Activated naive CD8-positive, alpha-beta T cell treated with anti-CD3 and anti-CD28 coated beads, Interleukin-2, amount 50 U/mL, for 16 hours (primary cell): ENCODE results near the gene CRABP1.

ENCODE experiments used
- DNase-seq: peaks from one replicate; pipeline ENCODE4 v3.0.0-alpha.2; 2020; ENCODE audit warnings: low read depth, low spot score

CRABP1 gene

DNA sequence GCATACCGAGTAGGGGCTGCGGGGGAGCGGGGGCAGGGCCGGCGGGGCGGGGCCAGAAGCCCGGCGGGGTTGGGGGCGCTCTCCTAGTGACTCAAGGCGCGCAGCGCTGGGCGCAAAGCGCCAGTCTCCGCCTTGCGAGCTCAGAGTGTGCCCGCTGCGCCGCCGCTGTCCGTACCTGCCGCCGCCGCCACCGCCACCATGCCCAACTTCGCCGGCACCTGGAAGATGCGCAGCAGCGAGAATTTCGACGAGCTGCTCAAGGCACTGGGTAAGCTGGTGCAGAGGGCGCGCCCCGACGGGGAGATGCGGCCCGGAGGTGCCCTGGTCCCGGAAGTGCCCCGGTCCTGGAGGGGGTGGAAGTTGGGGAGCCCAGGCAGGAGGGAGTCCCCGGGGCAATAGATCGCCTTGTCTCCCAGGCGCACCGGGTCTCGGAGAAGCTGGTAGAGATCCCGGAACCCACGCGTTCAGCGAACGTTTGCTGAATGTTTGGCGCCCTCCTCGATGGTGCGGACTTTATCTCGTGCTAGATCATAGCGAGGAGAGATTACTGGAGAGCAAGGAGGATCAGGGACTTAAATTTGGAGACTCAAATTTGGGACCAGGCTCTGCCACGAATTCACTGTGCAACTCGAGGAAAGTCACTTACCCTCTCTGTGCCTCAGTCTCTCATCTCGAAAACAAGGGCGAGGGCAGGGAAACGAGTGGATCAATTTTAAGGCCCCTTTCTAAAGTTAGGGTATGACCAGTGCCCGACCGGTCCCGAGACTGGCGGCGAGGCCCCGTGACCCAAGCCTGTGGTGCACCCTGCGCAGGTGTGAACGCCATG lies at the start of gene CRABP1:
Gene CRABP1, plus strand, starts transcription at position 123 of the 826 bp plus-strand sequence. Its CDS starts 76 bp downstream, at position 199.
- DNase-seq: no peak

DNA sequence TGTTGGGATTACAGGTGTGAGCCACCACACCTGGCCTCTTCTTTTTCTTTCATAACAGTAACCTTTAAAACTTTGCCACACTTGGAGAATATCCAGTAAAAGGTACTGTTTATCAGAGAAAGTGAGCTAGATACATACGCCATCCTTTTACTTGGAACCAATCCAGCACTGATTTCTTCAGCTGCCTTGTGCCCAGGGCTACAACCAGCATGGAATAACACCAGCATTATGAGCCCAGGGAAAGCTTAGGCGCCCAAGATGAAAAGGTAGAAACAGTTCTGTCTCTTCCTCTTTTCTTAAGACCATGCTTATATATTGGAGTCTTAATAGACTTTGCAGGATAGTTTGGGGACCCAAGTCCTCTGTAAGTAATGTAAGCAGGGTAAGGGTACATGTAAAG lies 49.1 kb upstream of the CRABP1 start:
- no peak for DNase-seq

DNA sequence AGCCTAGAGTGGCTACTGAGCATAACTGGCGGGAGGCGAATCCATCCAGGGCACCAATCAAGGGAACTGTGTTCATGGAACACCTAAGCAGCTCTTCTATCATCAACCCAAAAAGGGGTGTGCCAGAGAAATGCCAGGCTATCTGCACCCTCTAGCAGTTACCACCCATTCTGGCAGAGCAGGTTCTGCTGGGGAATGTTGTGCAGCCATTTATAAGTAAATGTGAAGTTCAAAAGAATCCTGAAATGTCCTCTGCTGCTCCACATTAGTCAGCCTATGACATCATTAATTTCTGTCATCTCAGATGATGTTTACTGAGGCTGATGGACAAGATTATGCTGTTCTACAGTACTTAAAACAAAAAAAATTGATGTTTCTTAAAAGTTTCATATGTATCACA lies 48.5 kb upstream of the CRABP1 start:
- DNase-seq: no peak

DNA sequence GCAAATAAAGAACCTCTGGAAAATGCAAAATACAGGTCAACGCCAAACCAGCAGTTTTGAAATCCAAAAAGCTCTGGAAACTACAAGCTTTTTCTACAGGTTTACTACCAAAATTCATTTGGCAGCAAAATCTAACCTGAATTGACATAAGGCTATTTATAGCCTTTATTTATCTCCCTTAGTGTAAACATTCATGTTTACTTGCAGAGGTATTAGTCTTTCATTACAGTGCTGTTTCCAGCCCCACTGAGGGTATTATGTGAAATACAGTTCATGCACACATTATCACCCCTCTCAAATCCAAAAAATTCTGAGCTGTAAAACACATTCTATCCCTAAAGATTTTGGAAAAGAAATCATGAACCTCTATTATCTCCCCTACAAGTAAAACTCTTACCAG lies 47.9 kb upstream of the CRABP1 start:
- DNase-seq: no peak

DNA sequence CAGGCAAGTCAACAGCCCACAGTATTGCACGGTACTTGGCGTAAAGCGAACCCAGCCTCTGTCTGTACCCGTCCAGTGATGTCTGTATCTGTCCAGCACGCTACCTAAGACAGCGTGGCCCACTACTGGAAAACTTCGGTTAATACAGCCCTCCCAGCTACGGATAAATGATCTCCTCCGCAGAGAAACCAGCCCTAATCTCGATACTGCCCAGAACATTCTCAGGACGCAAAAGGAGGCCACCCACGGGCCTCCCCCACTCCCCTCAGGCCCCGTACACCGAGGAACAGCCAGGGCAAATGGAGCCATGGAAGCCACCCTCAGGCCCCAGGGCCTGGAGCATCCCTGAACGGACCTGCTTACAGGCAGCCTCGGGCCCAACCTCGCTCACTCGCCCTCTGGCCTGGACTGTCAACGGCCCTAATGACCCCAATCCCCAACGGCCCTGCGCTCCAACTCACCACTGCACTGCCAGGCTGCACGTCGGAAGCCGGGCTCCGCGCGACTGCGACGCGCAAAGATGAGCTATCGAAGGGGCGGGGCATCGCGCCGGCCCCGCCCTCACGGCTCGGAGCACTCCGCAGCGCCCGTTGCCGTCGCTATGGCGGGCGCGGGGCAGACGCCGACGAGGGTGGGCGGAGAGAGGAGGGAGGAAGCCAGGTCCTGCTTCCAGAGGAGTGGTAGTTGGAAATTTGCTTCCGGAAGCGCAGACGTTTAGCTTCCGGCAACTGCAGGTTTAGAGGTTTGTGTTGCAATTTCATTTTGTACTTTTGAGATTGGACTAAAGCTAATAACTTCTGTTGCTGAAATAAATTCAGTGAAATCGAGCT lies 40.8 kb upstream of the CRABP1 start, which contains the start of gene SKIC8:
Gene SKIC8, minus strand, starts transcription at position 509 of the 830 bp plus-strand sequence. CDS start 3,923 bp downstream, outside the sequence.
- peak; percentile 81 for DNase-seq

DNA sequence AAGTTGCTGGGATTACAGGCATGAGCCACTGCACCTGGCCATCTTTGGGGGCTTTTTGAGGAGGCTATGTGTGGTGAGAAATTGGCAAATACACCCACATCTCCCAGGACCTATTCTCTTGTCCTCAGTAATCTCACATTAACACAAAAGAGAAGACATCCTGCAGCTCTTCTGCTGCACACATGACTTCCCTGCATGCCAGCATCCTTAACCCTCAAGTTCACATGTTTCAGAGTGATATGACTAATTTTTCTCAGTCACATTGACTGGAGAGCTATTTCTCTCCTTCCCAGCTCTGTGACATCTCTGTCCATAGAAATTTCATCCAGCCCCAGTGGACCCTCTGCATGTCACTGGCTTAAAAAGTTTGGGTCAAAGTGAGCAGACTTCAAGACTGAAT lies 38.8 kb upstream of the CRABP1 start:
- DNase-seq: no peak

DNA sequence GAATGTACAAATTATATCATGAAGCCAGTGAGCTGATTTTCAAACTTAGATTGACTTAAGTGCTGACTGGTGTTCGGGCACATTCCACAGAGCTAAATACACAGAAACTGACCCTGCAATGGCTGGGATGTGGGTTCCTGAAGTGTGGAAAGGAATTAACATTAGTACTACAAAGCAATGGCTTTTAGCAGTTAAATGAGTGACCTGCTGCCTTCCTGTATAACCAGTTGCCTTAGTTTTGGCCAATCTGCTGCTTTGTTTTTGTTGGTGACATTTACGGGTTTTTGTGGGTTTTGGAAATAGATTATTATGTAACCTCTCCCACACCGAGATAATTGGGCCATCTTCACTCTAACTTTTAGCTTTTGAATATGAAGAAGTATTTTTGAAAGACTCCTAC lies 38.3 kb upstream of the CRABP1 start:
- no peak for DNase-seq

DNA sequence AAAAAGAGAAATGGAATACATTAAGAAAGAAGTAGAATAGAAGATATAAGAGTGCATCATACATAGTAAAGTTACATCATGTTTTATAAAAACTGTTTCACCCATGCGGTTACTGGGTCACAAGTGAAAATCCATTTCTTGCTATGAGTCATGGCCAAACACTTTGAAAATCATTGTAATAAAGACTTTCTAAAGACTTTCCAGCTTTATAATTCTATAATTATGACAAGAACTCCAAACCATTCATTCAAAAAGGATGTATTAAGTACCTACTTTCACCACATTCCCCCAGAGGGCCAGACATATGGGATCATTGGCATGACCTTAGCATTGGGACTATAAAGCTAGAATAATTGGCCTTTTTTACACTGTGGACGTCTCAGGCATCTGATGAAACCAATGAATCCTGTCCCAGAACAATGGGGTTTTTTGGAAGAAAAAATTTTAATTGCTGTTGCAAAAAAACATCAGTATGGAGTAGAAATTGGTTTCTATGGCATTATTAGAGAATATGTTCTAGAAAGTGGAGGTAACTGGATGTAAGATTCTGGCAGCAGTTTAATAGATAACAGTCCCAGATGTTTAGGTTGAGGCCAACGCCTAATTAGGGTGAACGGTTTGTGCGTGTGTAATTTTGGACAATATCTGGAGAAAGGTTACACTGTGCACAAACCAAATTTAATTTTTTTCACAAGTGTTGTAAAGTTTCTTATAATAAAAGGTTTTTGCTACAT lies 37.4 kb upstream of the CRABP1 start:
- no peak for DNase-seq

DNA sequence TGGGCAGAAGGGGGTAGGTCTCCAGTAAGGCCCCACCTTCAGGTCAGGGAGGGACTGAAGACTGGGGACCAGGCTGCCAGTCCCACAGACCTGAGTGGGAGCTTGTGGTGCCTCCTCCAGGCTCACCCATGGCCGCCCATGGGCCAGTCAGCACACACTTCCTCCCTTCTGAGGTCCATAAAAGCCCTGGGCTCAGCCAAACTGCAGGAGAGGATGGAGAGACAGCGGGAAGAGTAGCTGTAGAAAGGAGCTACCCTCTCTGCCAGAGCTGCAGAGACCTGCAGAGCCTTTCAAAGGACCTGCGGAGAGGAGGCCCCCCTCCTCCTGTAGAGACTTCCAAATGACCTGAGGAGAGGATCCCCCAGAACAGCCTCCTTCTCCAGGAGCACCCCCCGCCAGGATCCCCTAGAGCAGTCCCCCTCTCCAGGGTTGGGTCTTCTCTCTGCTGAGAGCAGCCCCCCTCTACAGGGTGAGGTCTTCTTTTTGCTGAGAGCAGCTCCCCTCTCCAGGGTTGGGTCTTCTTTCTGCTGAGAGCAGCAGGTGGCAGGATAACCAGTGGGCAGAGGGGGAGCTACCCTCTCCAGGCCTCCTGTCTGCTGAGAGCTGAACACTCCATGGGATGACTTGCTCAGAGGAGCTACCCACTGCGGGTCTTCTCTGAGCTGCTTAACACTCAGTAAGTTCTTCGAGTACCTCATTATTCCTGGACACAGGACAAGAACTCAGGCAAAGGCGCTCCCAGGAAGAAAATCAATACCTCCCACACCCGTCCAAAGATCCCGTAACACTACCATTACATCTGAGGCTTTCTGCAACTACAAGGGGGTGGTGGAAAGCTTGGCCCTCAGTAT lies 35.7 kb upstream of the CRABP1 start:
- DNase-seq: no peak

DNA sequence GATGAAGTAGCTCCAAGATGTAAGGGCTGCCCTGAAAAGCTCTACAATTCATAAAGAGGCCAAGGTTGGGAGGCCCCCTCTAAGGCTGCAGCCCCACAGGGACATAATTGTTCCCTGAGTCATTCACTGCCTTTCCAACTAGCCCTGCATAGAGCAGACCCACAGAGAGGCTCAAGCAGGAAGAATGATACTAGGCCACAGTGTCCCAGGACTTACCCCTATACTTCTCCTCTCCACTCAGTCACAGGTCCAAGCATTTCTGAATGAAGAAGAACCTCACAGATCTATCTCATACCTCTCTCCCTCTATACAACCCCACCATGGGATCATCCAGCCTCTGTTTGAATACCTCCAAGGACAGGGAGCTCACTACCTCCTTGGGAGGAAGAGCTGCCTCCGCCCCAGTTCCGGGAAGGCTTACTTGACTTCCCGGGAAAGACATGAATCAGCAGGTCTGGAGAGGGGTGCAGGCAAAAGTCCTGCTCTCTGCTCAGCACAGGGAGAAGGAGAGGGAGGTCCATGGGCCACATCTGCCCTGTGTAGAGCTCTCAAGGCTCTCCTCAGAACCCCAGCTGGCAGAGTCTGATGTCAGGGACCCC lies 33.9 kb upstream of the CRABP1 start:
- DNase-seq: no peak

DNA sequence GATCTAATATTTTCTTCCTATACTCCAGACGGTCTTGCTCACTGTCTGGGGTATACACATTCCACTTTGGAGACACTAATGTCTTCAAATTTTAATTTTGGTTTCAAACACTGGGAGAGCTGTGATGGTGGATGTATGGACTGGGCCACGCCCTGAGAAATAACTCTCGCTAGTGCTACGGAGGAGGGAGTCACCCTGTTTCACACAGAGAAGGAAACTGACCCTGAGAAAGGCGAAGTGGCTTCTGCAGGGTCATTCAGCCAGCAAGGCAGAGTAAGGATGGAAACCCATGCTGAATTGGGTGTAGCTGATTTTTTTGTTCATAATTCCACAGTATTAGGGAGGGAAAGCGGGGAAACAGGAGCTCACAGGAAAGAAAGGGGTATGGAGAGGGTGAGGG lies 32.2 kb upstream of the CRABP1 start:
- DNase-seq: no peak

DNA sequence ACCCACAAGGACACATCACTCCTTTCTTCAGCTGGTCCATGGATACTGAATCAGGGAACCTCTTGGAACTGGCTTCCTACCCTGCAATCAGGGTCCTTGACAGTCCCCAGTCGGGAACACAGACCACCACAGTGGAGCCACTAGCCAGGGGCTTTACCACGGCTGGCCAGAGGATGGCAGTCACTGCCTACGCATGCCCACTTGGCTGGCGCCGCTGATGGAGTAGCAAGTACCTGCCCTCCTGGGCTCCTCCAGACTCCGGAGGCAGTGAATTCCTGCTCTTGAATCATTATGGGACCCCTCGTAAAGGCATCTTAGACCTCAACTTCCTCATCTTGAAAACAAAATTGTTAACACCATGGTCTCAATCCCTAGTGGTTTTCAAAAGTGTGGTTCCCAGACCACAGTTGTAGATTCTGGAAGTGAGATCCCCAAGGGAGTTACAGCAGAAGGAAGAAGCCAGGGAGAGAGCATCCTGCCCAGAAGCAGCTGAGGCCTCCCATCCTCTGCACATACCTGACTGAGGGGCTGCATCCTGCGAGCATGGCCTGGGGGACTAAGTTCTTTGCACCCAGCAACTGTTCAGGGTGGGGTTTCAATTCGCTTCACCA lies 31.6 kb upstream of the CRABP1 start:
- peak; percentile 17 for DNase-seq

DNA sequence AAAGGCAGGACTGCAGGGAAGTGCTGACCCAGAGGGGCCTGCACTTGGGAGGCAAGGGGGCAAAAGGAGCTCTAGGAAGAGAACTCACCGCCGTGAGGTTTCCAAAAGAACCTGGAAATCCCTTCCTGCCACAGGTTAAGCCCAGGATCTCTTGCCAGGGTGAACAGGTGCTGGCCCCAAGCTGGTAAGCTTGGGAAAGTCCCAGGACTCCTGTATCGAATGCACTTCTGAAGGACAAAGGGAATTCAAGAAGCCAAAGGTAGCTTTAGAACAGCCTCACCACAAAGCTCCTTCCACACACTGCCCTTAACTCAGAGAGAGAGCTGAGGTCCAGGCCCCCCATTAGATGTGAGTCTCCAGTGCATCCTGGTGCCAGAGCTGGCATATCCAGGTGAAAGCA lies 28.9 kb upstream of the CRABP1 start:
- DNase-seq: no peak

DNA sequence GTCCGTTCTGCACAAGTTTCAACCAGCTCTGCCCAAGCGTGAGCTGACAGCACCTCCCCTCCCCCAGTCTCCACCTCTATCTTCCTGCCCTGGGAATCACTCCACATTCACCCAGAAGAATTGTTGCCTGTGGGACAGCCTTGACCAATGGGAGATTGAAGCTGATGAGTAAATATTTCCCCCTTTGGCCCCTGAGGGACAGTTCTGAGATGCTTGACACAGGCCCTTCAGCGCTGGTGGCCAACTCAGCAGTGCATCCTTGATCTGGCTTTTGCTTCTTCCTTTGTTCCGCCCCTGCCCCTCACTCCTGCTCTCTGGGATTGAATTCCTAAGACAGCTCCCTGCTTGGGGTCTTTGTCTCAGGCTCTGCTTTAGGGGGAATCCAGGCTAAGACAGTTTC lies 27.6 kb upstream of the CRABP1 start:
- DNase-seq: no peak

DNA sequence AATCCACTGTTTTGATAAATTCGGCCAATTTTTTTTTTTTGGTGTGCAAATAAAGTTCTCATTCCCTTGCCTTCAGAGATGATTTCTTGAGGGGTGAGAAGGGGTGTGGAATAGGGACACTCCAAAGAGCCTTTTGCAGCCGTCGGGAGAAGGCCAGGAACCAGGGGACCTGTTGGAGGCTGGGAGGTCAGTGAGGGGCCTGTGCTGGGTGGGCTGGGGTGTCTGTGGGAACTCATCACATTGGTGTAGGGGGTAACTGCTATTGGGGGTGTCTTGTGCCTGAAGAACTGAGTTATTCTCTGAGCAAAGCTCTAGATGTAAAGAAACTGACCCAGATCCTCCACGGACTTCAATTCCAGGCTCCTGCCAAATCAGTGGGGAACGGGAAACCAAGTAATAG lies 27.2 kb upstream of the CRABP1 start:
- DNase-seq: no peak

DNA sequence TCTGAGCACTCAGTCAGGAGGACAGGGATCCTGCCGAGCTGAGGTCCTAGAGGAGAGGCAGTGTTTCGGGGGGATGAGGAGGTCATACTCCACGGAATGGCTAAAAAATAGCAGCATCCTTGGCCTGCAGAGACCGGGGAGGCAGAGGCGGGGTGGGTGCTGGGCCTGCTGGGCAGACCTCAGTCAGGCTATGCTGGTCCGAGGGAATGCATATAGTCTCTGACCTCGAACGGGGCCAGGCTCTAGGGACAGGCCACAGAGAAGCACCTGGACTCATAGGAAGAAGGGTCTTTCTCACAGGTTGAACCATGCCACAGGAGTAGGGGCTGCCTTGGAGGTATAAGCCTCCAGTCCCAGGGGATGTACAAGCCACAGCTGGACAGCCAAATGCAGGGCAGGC lies 26.8 kb upstream of the CRABP1 start:
- no peak for DNase-seq

DNA sequence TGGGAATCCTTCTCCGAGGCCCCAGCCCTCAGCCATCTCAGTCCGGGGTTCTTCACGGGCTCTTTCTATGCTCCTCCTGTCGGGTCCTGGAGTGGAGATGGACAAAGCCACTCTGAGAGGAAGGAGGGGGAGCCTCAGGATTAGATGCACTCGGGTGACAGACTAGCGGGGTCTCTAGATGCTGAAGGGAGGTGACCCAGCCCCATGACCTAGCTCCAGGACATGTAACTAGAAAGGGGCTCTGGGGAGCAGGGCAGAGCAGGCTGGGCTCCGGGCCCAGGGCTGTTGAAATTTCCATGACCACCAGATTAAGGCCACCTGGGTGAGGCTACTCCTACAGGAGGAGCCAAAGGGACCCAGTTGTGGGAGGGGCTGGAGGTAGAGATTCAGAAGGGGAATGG lies 26.0 kb upstream of the CRABP1 start:
- no peak for DNase-seq

DNA sequence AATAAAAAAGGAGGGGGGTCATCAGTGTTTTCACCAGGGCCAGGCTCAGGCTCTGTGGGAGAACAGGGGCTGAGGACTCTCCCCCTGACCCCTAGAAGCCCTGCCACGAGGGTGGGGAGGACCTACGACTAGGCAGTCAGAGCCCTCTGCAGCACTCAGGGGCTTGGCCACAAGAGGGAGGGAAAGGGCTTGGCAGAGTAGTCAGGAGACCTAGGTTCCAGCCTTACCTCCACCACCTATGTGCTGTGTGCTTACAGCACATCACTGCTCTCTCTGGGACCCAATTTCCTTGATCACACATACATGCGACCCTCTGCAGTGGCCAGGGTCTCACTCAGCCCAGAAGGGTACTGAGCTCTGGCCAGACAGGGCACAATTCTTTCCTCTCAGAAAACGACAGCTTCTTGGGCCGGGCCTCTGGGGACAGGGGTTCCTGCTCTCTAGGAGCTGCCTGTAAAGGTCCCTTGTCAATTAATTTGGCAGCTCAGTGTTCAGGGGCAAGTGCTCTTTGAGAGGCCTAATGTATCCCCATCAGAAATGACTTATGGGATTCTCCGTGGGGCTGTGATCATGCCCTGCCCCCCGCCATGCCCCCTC lies 24.4 kb upstream of the CRABP1 start:
- no peak for DNase-seq

DNA sequence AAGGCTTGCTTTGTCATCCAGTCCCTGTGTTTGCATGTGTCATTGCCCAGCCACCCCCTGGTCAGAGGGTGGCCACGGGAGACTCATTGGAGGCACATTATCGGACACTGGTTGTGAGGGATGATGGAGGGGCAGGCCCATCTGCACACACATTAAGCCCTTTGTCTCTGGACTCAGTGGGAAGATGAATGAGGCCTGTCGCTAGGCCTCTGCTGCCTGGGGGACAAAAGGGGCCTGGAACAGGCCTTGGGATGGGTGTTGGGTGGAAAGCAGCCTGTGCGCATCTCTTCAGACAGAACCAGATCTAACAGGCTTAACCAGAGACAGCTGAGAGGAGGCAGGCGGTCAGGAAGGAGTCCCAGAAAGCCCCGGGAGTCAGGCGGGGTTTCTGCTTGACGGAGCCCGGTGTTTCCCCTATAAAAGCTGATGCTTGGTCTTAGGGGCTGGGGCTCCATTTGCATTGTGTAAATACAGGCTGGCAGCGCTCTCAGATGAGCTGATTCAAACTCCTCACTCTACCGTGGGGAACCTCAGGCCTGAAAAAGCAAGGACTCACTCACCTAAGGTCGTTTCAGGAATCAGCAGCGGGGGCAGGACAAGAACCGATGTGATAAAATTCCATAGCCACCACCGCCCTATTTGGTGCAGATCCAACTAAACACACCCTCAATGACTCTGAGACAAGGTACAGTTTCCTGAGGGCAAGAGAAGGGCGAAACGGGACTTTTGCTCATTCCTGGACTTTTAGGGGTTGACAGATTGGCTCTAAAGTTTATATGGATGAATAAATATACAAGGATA lies 23.7 kb upstream of the CRABP1 start:
- no peak for DNase-seq
